HepG2 (cell line): ENCODE results near the gene UBFD1. TPM values are rescaled to one million over a fixed set of nuclear protein-coding genes. Genes with fewer than 3 reads are reported as not detected.

ENCODE experiments used
- FOXA1 ChIP-seq, 2 experiments: fragments of 450-650 bp in 1 of 2; sonication (generic) in 1 of 2; formaldehyde crosslinking in 1 of 2; IDR thresholded peaks; 2 replicates each; pipeline versions ENCODE4 v1.4.0 to v1.6.1; 2016 to 2020; ENCODE audit warnings: missing genetic modification reagents in 1 of 2
- PRPF4 ChIP-seq: fragments of 200-400 bp; formaldehyde crosslinking; IDR thresholded peaks from 2 replicates; pipeline ENCODE4 v1.6.1; 2016; ENCODE audit warnings: low read length, low read depth; ENCODE audit not compliant: poor library complexity, severe bottlenecking
- ZNF256 ChIP-seq: sonication (generic); formaldehyde crosslinking; conservative IDR thresholded peaks from 2 replicates; pipeline ENCODE4 v1.4.0; 2020; ENCODE audit warnings: missing genetic modification reagents
- ZNF598 ChIP-seq: sonication (generic); formaldehyde crosslinking; IDR thresholded peaks from 2 replicates; pipeline ENCODE4 v1.5.1; 2020; ENCODE audit warnings: mild to moderate bottlenecking, missing genetic modification reagents, borderline replicate concordance
- ZNF607 ChIP-seq: sonication (generic); formaldehyde crosslinking; IDR thresholded peaks from 2 replicates; pipeline ENCODE4 v1.5.1; 2020; ENCODE audit warnings: missing genetic modification reagents, mild to moderate bottlenecking, borderline replicate concordance
- ZNF644 ChIP-seq: IDR thresholded peaks from 2 replicates; pipeline ENCODE4 v1.6.1; 2016; ENCODE audit warnings: low read depth
- ZNF878 ChIP-seq: sonication (generic); formaldehyde crosslinking; IDR thresholded peaks from 2 replicates; pipeline ENCODE4 v1.8.1; 2023; ENCODE audit warnings: mild to moderate bottlenecking, missing genetic modification reagents, moderate library complexity
- ZSCAN22 ChIP-seq: sonication (generic); formaldehyde crosslinking; IDR thresholded peaks from 2 replicates; pipeline ENCODE4 v1.4.0; 2020; ENCODE audit warnings: mild to moderate bottlenecking, missing genetic modification reagents
- polyA plus RNA-seq, 8 experiments: library from polyadenylated mRNA; depleted of rRNA in 3 of 8; stranded (reverse) in 7 of 8; unstranded in 1 of 8; fragments of >200 nt; fragmentation: Illumina TruSeq in 4 of 8; extraction: Trizol in 4 of 8; gene quantifications; 2 replicates each; pipeline versions ENCODE4 v1.2.1 to v1.2.3, GENCODE V29; 2011 to 2016; ENCODE audit warnings: low read depth in 4 of 8, missing spikeins in 1 of 8, mixed read lengths in 1 of 8; ENCODE audit not compliant: insufficient read depth in 1 of 8
- total RNA-seq, 5 experiments: library from RNA; depleted of rRNA; stranded (reverse); fragments of >200 nt; fragmentation: Illumina TruSeq; extraction: Trizol; gene quantifications; 2 replicates each; pipeline ENCODE4 v1.2.3, GENCODE V29; 2016; ENCODE audit warnings: low read depth in 1 of 5
- TF ChIP-seq, protein P1 (sequence below), 2 experiments: sonication (generic) in 1 of 2; formaldehyde crosslinking in 1 of 2; IDR thresholded peaks; 2 replicates each; pipeline versions ENCODE4 v1.5.1 to v1.6.1; 2011 to 2020; ENCODE audit warnings: borderline replicate concordance in 1 of 2, low read depth in 1 of 2, low read length in 1 of 2, mild to moderate bottlenecking in 1 of 2, missing genetic modification reagents in 1 of 2, moderate library complexity in 1 of 2
- TF ChIP-seq, protein P2 (sequence below): sonication (generic); formaldehyde crosslinking; IDR thresholded peaks from 2 replicates; pipeline ENCODE4 v1.4.0; 2020; ENCODE audit warnings: mild to moderate bottlenecking, missing genetic modification reagents
- TF ChIP-seq, protein P3 (sequence below): sonication (generic); formaldehyde crosslinking; IDR thresholded peaks from 2 replicates; pipeline ENCODE4 v1.5.0; 2020; ENCODE audit warnings: mild to moderate bottlenecking, missing genetic modification reagents
- TF ChIP-seq, protein P4 (sequence below): sonication (generic); formaldehyde crosslinking; IDR thresholded peaks from 2 replicates; pipeline ENCODE4 v1.5.1; 2020; ENCODE audit warnings: mild to moderate bottlenecking, missing genetic modification reagents, borderline replicate concordance
- TF ChIP-seq, protein P5 (sequence below): sonication (generic); formaldehyde crosslinking; IDR thresholded peaks from 2 replicates; pipeline ENCODE4 v1.4.0; 2020; ENCODE audit warnings: missing genetic modification reagents
- TF ChIP-seq, protein P6 (sequence below): sonication (generic); formaldehyde crosslinking; conservative IDR thresholded peaks from 2 replicates; pipeline ENCODE4 v1.4.0; 2020; ENCODE audit warnings: missing genetic modification reagents

The UBFD1 gene
- total and polyA plus RNA-seq, 2 of the 13 experiments (the other 11 are each of a cell fraction or from before 2014, with no cell fraction given): 100 to 111 TPM

DNA sequence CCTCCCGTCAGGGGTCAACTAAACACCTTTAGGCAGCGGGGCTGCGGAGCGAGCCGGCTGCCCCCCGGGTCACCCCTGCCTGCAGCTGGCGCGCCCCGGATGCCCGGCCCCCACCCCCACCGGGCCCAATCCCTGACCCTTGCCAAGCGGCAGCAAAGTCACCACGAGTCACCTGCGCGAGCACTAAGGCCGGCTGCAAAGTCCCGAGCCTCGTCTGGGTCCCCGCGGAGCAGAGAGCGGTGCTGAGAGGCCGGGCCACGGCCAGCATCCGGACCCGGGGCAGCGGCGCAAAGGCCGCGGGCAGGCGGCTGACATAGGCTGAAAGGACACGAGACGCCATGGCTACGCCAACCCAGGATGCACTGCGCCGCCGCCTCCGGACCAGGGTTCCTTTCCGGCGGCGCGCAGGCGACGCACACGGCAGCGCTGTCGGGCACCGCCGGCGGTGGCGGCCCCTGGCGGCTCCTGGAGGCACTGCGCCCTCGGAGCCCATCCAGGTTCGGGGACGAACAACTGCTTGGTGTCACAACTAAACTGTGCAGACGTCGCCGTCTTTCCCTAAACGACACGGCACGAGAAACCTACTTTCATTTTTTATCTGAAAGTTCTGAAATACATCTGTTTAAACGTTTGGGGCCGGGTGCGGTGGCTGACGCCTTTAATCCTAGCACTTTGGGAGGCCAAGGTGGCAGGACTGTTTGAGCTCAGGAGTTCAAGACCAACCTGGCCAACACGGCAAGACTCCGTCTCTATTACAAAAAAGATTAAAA, 38.6 kb downstream of the UBFD1 start, which contains the start of gene NDUFAB1 (continued):
- TF ChIP-seq ZSCAN22 (CRISPR knock-in tag) (no peak), ZNF256 (CRISPR knock-in tag) (peak; percentile 97), ZNF598 (CRISPR knock-in tag) (peak; percentile 58; the same call in 1 of the 2 replicates), ZNF607 (peak; percentile 89; the same call in 1 of the 2 replicates), FOXA1 (IDR thresholded peaks at IDR 0.05) (no peak), FOXA1 (CRISPR knock-in tag; IDR thresholded peaks at IDR 0.05) (peak; percentile 67), ZNF644 (CRISPR knock-in tag) (peak; percentile 81), ZNF878 (peak; percentile 47), PRPF4 (no peak)
- TF ChIP-seq, protein P1, sequence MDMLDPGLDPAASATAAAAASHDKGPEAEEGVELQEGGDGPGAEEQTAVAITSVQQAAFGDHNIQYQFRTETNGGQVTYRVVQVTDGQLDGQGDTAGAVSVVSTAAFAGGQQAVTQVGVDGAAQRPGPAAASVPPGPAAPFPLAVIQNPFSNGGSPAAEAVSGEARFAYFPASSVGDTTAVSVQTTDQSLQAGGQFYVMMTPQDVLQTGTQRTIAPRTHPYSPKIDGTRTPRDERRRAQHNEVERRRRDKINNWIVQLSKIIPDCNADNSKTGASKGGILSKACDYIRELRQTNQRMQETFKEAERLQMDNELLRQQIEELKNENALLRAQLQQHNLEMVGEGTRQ (IDR thresholded peaks at IDR 0.05; ENCODE audit: low read depth, low read length): no peak
- TF ChIP-seq, protein P1 (CRISPR knock-in tag; IDR thresholded peaks at IDR 0.05; ENCODE audit: borderline replicate concordance): peak; percentile 9; the same call in 1 of the 2 replicates
- TF ChIP-seq, protein P2, sequence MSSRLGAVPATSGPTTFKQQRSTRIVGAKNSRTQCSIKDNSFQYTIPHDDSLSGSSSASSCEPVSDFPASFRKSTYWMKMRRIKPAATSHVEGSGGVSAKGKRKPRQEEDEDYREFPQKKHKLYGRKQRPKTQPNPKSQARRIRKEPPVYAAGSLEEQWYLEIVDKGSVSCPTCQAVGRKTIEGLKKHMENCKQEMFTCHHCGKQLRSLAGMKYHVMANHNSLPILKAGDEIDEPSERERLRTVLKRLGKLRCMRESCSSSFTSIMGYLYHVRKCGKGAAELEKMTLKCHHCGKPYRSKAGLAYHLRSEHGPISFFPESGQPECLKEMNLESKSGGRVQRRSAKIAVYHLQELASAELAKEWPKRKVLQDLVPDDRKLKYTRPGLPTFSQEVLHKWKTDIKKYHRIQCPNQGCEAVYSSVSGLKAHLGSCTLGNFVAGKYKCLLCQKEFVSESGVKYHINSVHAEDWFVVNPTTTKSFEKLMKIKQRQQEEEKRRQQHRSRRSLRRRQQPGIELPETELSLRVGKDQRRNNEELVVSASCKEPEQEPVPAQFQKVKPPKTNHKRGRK (CRISPR knock-in tag): peak; percentile 68; the same call in 1 of the 2 replicates
- TF ChIP-seq, protein P3, sequence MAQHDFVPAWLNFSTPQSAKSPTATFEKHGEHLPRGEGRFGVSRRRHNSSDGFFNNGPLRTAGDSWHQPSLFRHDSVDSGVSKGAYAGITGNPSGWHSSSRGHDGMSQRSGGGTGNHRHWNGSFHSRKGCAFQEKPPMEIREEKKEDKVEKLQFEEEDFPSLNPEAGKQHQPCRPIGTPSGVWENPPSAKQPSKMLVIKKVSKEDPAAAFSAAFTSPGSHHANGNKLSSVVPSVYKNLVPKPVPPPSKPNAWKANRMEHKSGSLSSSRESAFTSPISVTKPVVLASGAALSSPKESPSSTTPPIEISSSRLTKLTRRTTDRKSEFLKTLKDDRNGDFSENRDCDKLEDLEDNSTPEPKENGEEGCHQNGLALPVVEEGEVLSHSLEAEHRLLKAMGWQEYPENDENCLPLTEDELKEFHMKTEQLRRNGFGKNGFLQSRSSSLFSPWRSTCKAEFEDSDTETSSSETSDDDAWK: no peak
- TF ChIP-seq, protein P4, sequence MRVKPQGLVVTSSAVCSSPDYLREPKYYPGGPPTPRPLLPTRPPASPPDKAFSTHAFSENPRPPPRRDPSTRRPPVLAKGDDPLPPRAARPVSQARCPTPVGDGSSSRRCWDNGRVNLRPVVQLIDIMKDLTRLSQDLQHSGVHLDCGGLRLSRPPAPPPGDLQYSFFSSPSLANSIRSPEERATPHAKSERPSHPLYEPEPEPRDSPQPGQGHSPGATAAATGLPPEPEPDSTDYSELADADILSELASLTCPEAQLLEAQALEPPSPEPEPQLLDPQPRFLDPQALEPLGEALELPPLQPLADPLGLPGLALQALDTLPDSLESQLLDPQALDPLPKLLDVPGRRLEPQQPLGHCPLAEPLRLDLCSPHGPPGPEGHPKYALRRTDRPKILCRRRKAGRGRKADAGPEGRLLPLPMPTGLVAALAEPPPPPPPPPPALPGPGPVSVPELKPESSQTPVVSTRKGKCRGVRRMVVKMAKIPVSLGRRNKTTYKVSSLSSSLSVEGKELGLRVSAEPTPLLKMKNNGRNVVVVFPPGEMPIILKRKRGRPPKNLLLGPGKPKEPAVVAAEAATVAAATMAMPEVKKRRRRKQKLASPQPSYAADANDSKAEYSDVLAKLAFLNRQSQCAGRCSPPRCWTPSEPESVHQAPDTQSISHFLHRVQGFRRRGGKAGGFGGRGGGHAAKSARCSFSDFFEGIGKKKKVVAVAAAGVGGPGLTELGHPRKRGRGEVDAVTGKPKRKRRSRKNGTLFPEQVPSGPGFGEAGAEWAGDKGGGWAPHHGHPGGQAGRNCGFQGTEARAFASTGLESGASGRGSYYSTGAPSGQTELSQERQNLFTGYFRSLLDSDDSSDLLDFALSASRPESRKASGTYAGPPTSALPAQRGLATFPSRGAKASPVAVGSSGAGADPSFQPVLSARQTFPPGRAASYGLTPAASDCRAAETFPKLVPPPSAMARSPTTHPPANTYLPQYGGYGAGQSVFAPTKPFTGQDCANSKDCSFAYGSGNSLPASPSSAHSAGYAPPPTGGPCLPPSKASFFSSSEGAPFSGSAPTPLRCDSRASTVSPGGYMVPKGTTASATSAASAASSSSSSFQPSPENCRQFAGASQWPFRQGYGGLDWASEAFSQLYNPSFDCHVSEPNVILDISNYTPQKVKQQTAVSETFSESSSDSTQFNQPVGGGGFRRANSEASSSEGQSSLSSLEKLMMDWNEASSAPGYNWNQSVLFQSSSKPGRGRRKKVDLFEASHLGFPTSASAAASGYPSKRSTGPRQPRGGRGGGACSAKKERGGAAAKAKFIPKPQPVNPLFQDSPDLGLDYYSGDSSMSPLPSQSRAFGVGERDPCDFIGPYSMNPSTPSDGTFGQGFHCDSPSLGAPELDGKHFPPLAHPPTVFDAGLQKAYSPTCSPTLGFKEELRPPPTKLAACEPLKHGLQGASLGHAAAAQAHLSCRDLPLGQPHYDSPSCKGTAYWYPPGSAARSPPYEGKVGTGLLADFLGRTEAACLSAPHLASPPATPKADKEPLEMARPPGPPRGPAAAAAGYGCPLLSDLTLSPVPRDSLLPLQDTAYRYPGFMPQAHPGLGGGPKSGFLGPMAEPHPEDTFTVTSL (CRISPR knock-in tag): peak; percentile 58; the same call in 1 of the 2 replicates
- TF ChIP-seq, protein P5, sequence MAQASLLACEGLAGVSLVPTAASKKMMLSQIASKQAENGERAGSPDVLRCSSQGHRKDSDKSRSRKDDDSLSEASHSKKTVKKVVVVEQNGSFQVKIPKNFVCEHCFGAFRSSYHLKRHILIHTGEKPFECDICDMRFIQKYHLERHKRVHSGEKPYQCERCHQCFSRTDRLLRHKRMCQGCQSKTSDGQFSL (CRISPR knock-in tag): peak; percentile 81
- TF ChIP-seq, protein P6, sequence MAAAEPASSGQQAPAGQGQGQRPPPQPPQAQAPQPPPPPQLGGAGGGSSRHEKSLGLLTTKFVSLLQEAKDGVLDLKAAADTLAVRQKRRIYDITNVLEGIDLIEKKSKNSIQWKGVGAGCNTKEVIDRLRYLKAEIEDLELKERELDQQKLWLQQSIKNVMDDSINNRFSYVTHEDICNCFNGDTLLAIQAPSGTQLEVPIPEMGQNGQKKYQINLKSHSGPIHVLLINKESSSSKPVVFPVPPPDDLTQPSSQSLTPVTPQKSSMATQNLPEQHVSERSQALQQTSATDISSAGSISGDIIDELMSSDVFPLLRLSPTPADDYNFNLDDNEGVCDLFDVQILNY: peak; percentile 82
